Heart left ventricle (tissue), 16 donors: ENCODE measurements around the gene ARNT2. TPM values are rescaled to one million over a fixed set of nuclear protein-coding genes. Genes with fewer than 3 reads are reported as not detected.

ENCODE experiments used
- ATAC-seq, 4 donors: fragments of 200-7000 bp; cut with Tn5 transposase; one replicate each; pipeline ENCODE4 v1.9.1; 2020 to 2022; ENCODE audit warnings: moderate library complexity in 4 of 4, mild to moderate bottlenecking in 3 of 4, moderate number of reproducible peaks in 1 of 4
- DNase-seq, 5 donors: peaks; one replicate each; pipeline ENCODE4 v3.0.0-alpha.2; 2020
- H3K27ac ChIP-seq, 12 donors: fragments of 200-600 bp; sonication (generic) in 4 of 12; one replicate each; pipeline versions ENCODE4 v1.5.0 to v1.8.0; 2016 to 2022; ENCODE audit warnings: mild to moderate bottlenecking in 2 of 12
- H3K27me3 ChIP-seq, 9 donors: fragments of 200-600 bp; sonication (generic) in 2 of 9; one replicate each; pipeline versions ENCODE4 v1.5.1 to v1.8.0; 2016 to 2022; ENCODE audit warnings: mild to moderate bottlenecking in 3 of 9
- H3K36me3 ChIP-seq, 9 donors: fragments of 200-600 bp; sonication (generic) in 2 of 9; one replicate each; pipeline versions ENCODE4 v1.5.0 to v1.8.0; 2018 to 2022; ENCODE audit warnings: mild to moderate bottlenecking in 2 of 9
- H3K4me1 ChIP-seq, 12 donors: fragments of 200-600 bp; sonication (generic) in 4 of 12; one replicate each; pipeline versions ENCODE4 v1.5.0 to v1.8.0; 2016 to 2022; ENCODE audit warnings: mild to moderate bottlenecking in 3 of 12
- H3K4me3 ChIP-seq, 12 donors: fragments of 200-600 bp; sonication (generic) in 4 of 12; one replicate each; pipeline versions ENCODE4 v1.5.0 to v1.8.0; 2017 to 2022; ENCODE audit warnings: mild to moderate bottlenecking in 9 of 12, moderate library complexity in 4 of 12
- H3K9me3 ChIP-seq, 12 donors: fragments of 200-600 bp; sonication (generic) in 4 of 12; one replicate each; pipeline versions ENCODE4 v1.5.0 to v1.8.0; 2016 to 2022; ENCODE audit warnings: mild to moderate bottlenecking in 1 of 12
- POLR2A ChIP-seq, 2 donors: fragments of 450-650 bp; IDR thresholded peaks; one replicate each; pipeline ENCODE4 v1.6.1; 2017; ENCODE audit warnings: antibody characterized with exemption in 2 of 2, mild to moderate bottlenecking in 2 of 2, moderate library complexity in 2 of 2
- WGBS, 4 donors: extraction: QIAGEN DNeasy Blood & Tissue Kit in 2 of 4; methylation state at CpG; one replicate each; pipeline versions ENCODE4 v1.1.5 to v1.1.7; 2013 to 2018; 5-methylcytosine and 5-hydroxymethylcytosine counted together
- intact Hi-C, 10 donors: fragments of 100-400 bp; cut with DNase I; formaldehyde crosslinking; loops; one replicate each; pipeline versions ENCODE4 v1.11.1 to v1.14.2; 2022
- polyA plus RNA-seq, 2 donors: library from polyadenylated mRNA; stranded (reverse); fragments of 200-250 nt; gene quantifications; one replicate each; pipeline ENCODE4 v1.2.3, GENCODE V29; 2013
- total RNA-seq, 9 donors: library from RNA; depleted of rRNA in 2 of 9; stranded (reverse); fragments of >200 nt in 2 of 9; fragmentation: NEBNext Ultra II Directional in 3 of 9; extraction: Animal tissue kit (Norgen Biotek cat#: 25700) in 3 of 9; gene quantifications; one replicate each; pipeline versions ENCODE4 v1.1.0 to v1.2.4, GENCODE V29; 2016 to 2023
- TF ChIP-seq, protein P1 (sequence below), 12 donors: fragments of 200-600 bp; sonication (generic) in 4 of 12; IDR thresholded peaks; one replicate each; pipeline versions ENCODE4 v1.5.0 to v1.8.0; 2018 to 2022; ENCODE audit warnings: antibody characterized with exemption in 12 of 12, mild to moderate bottlenecking in 5 of 12
- donor health status: ischemic (EF 13 %, LVEDD 7.1; RV severe dilation, severe dysfunction).
- donor health status: healthy with polysubstance abuse.
- donor health status: DM: no; HTN: yes; CAD: no.
- donor health status: DM: no; HTN: no; CAD: no.
- donor health status: ischemic (EF 25% LVEDD 6.9; RV normal size, moderate dysfunction).
- donor health status: ischemic (EF 25% LVEDD 5.7; RV mildly dilated, moderate dysfunction).
- donor health status: healthy.
- donor health status: DM: yes; HTN: yes; CAD: no.
- donor health status: ischemic (EF 35%, LVEDD 5.7; RV mildly dilated, moderate dysfunction).
- donor health status: nonischemic (EF 11% LVEDD 7.7; RV severe dilation, severe dysfunction).
- donor health status: DM: yes; HTN: yes; CAD: no.
- donor health status: PGD.
- donor health status: ischemic (EF 29% LVEDD 5.4; RV normal size, mild dysfunction).
- donor health status: nonischemic (EF 23%, LVEDD 6.1; RV moderate dilation, normal function).

The ARNT2 gene
- total and polyA plus RNA-seq, 11 donors: 1.2 to 10.0 (median 3.9) TPM

DNA sequence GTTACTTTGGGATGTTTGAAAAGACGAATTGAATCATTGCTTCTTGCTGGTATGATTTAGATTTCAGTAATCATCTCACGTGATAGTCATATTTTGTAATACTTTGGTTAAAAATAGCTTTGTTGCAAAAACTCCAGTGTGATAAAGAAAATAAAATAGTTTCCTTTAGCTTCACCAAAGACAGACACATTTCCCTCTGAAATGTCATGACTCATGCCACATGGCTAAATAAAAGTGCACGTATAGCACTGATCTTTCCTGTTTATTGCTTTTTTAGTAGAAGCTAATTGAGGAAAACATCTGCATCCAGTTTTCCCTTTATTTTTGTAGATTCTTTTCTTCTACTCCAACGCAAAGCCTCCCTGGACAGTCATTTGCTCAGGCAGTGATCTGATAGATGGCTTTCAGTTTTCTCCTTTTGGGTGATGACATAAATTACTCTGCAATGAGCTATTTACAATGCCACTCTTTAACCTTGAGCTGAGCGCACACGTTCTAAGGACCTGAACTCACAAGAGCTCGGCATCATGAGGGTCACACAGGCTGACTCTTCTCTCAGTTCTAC, 84.9 kb downstream of the ARNT2 start:
- Histone ChIP-seq H3K36me3 (no peaks in the 10 kb centered on the region), H3K27me3 (peaks cover 0 to 8% (median 0%) of the 10 kb centered on the region in 9 donors), H3K4me3 (no peak overlapping the region), H3K27ac (peak overlapping the region in 5 of 12 donors; percentile 24 to 38 (median 32)), H3K4me1 (peaks cover 0 to 27% (median 12%) of the 10 kb centered on the region in 12 donors), H3K9me3 (no peaks in the 10 kb centered on the region)
- DNase-seq (no peak), ATAC-seq (peak in 3 of 4 donors; percentile 31 to 68 (median 43))
- WGBS, 4 donors: 18 to 27% (median 22%) methylated on average over 7 of the region's 7 CpGs
- intact Hi-C loops: no loop called here
- TF ChIP-seq, protein P1, sequence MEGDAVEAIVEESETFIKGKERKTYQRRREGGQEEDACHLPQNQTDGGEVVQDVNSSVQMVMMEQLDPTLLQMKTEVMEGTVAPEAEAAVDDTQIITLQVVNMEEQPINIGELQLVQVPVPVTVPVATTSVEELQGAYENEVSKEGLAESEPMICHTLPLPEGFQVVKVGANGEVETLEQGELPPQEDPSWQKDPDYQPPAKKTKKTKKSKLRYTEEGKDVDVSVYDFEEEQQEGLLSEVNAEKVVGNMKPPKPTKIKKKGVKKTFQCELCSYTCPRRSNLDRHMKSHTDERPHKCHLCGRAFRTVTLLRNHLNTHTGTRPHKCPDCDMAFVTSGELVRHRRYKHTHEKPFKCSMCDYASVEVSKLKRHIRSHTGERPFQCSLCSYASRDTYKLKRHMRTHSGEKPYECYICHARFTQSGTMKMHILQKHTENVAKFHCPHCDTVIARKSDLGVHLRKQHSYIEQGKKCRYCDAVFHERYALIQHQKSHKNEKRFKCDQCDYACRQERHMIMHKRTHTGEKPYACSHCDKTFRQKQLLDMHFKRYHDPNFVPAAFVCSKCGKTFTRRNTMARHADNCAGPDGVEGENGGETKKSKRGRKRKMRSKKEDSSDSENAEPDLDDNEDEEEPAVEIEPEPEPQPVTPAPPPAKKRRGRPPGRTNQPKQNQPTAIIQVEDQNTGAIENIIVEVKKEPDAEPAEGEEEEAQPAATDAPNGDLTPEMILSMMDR (IDR thresholded peaks at IDR 0.05): no peak
- TF ChIP-seq POLR2A (IDR thresholded peaks at IDR 0.05): no peak

DNA sequence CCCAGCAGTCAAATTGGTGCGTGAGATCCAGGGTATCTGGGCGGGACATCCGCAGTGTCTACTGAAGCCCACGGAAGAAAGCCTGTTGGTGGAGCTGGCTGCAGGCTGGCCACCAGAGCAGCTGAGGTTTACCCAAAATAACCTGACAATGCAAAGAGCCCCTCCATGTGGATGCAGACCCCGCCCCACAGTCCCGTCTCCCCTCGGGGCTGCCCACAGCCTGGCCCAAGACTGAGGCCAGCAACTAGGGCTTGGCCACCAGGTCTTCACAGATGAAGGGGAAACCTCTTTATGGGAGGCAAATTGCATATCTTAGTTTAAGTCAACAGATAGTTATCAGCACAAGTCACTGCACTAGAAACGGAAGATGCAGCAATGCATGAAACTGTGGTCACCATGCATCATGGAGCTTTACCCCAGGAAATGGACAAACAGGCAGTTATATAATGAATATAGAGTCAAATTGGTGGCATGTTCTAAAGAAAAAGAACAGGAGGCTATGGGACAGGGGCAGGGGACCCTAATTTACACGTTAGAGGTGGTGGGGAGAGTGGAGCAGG, 86.3 kb downstream of the ARNT2 start:
- Histone ChIP-seq H3K27me3 (no peaks in the 10 kb centered on the region), H3K9me3 (no peaks in the 10 kb centered on the region), H3K4me1 (peaks cover 0 to 25% (median 8%) of the 10 kb centered on the region in 12 donors), H3K36me3 (no peaks in the 10 kb centered on the region), H3K4me3 (no peak overlapping the region), H3K27ac (no peak overlapping the region)
- TF ChIP-seq, protein P1 (IDR thresholded peaks at IDR 0.05): no peak
- TF ChIP-seq POLR2A (IDR thresholded peaks at IDR 0.05): no peak
- intact Hi-C loops: loop anchor here in 1 of 10 donors (5.0 kb wide), 1 partner anchor 352 kb away; no protein-coding TSS in a partner anchor
- ATAC-seq (no peak), DNase-seq (no peak)
- 94 to 99% (median 96%) methylated on average over 9 of the region's 9 CpGs for WGBS, 4 donors

DNA sequence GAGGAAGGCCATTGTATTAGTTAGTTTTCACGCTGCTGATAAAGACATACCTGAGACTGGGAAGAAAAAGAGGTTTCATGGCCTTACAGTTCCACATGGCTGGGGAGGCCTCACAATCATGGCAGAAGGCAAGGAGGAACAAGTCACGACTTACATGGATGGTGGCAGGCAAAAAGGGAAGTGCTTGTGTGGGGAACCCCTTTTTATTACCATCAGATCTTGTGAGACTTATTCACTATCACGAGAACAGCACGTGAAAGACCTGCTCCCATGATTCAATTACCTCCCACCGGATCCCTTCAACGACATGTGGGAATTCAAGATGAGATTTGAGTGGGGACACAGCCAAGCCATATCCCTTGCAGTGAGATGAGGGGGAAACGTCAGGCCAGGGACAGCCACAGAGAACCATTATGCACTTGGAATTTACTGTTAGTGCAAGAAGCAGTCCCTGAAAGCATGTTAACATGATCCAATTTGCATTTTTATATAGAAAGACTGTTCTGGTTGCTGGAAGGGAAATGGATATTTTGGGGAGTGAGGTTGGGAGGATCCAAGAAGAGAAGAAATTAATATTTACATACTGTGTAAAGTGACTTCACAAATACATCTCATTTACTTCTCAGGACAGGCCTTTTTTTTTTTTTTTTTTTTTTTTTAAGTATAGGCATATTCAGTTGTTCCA, 87.1 kb downstream of the ARNT2 start:
- Histone ChIP-seq H3K27me3 (no peaks in the 10 kb centered on the region), H3K27ac (no peak overlapping the region), H3K4me3 (no peak overlapping the region), H3K9me3 (no peaks in the 10 kb centered on the region), H3K36me3 (no peaks in the 10 kb centered on the region), H3K4me1 (peaks cover 0 to 25% (median 8%) of the 10 kb centered on the region in 12 donors)
- no peak for DNase-seq
- no peak for TF ChIP-seq POLR2A (IDR thresholded peaks at IDR 0.05)
- no peak for ATAC-seq
- 84 to 91% (median 88%) methylated on average over 7 of the region's 7 CpGs for WGBS, 4 donors
- intact Hi-C loops: loop anchor here in 1 of 10 donors (5.0 kb wide), 1 partner anchor 351 kb away; no protein-coding TSS in a partner anchor

DNA sequence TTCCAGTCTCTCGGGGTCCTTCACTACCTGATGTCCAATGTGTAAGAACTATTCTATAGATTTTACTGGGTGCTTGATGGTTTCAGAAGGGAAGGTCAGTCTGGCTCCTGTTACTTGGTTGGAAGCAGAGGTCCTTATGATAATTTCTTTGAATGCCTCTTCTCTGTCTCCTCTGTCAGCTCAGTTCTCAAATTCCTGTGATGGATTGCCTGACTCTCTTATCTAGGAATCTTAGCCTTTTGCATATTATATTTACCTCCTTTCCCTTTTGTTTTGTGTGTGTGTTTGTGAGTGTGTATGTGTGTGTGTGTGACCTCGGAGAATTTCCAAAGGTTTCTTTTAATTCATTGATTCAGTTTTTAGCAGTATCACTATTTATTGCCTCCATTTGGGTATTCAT, 88.2 kb downstream of the ARNT2 start:
- ATAC-seq: no peak
- Histone ChIP-seq H3K27me3 (no peaks in the 10 kb centered on the region), H3K4me1 (peaks cover 0 to 25% (median 8%) of the 10 kb centered on the region in 12 donors), H3K36me3 (no peaks in the 10 kb centered on the region), H3K27ac (no peak overlapping the region), H3K4me3 (no peak overlapping the region), H3K9me3 (no peaks in the 10 kb centered on the region)
- WGBS, 4 donors: 92 to 96% (median 92%) methylated on average over 2 of the region's 2 CpGs
- TF ChIP-seq, protein P1 (IDR thresholded peaks at IDR 0.05): no peak
- intact Hi-C loops: loop anchor here in 1 of 10 donors (5.0 kb wide), 1 partner anchor 350 kb away; no protein-coding TSS in a partner anchor
- no peak for DNase-seq
